ENCODE results near the gene ADGRA1.
"Not testable (repeated sequence)": the region's sequence is repeated elsewhere in the genome, so short reads cannot be mapped to it uniquely, and the experiment has no call there.

The ADGRA1 gene, protein sequence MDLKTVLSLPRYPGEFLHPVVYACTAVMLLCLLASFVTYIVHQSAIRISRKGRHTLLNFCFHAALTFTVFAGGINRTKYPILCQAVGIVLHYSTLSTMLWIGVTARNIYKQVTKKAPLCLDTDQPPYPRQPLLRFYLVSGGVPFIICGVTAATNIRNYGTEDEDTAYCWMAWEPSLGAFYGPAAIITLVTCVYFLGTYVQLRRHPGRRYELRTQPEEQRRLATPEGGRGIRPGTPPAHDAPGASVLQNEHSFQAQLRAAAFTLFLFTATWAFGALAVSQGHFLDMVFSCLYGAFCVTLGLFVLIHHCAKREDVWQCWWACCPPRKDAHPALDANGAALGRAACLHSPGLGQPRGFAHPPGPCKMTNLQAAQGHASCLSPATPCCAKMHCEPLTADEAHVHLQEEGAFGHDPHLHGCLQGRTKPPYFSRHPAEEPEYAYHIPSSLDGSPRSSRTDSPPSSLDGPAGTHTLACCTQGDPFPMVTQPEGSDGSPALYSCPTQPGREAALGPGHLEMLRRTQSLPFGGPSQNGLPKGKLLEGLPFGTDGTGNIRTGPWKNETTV

DNA sequence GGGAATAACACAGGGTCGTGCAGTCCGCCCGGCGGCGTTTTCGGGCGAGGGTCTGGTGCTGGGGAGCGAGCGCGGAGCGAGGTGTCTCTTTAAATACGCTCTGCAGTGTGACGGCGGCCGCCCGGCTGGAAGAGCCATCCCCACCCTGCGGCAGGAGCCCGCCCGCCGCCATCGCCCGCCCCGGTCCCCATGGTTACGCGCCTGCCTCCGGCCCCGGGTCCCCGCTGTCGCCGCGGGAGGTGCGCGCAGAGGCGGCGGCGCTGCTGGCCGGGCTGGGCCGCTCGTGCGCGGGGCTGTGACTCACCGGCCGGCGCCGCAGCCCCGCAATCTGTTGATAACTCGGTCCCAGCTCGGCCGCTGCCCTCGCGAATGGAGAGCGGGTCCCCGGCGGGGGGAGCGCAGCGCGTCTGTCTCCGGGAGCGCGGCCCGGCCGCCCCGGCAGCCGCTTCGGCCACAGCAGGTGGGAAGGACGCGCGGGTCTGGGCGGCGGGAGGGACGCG is at the start of gene ADGRA1:
Gene ADGRA1 (plus strand): TSS at position 246 of the 500 bp plus-strand sequence. CDS start 986 bp downstream, outside the sequence.
- no peak for DNase-seq (ENCODE audit: low read depth, low spot score)

DNA sequence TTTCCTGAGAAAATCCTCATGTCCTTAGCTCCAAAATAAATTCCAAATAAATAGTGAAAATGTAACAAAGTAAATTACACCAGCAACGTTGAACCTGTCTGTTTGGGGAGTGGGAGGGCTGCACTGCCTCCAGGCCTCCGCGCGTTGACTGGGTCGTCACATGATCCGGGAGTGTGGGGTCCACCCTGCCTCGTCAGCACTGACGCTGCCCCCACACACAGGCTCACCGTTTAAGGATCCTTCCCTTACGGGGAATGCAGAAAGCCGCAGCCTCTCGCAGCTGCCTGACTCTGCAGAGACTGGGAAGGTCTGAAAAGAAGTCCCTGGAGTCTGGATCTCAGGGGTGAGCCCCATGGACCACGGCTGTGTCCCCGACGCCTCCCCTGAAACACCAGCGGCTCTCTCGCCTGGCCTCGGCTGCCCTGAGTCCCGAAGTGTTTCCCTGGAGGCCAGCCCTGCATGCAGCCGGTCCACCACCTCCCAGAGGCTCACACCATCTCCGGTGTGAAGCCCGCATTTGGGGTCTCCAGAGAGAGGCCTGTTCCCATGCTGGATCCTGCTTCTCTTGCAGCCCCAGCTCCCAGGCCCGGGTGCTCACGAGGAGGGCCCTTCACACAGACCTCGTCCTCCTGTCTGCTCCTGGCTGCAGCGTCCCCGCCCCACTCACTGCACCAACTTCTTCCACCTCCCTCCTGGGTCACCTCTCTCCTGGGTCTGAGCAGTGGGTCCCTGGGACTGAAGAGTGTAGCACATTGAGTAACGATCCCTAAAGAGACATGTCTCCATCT is 49.5 kb upstream of the ADGRA1 start:
- no peak for DNase-seq (ENCODE audit: low read depth, low spot score)

DNA sequence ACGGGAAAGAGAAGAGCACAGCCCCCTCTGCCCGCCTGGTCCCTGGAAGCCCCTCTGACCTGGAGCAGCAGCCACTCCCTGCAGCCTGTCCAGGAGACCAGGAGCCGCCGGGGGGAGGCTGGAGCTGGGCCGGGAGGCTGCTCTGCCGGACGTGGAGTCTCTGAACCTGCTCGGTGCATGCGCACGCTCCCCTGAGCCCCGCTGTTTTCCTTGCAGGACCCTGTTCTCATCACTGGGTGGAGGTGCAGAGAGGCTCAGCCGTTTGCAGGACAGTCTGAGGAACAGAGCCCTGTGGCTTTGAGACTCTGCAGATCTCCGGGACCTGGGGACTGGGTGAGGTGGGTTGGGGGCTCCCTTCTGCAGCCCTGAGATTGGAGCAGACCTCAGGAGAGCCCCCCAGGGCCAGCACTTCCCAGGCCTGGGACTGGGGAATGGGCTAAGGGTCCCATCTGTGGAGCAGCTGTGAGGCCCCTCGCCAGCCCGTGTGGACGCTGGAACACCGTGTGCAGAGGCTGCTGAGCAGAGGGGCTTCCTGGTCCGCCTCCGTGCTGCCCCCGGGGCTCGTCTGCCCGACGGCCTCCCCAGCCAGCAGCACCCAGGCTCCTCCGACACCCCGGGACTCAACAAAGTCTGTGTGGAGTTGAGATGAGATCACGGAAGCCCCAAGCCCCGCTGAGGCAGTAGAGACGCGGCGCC is 48.5 kb upstream of the ADGRA1 start:
- no peak for DNase-seq (ENCODE audit: low read depth, low spot score)

DNA sequence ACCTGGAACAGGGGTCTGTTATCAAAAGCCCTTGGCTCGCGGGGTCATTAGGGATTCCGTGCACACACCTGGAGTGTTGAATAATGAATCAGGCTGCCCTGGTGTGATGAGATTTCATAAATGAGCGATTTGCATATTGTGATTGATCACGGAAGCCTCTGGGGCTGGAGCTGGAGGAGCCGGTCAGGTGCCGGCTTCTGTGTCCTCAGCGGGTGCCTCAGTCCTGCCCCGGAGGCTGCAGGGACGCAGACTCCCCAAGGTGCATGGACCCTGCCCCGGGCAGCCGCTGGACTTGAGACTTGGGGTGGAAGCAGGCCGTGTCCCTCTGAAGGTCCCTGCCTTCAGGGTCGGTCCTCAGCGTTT is 47.9 kb upstream of the ADGRA1 start:
- DNase-seq (ENCODE audit: low read depth, low spot score): no peak

DNA sequence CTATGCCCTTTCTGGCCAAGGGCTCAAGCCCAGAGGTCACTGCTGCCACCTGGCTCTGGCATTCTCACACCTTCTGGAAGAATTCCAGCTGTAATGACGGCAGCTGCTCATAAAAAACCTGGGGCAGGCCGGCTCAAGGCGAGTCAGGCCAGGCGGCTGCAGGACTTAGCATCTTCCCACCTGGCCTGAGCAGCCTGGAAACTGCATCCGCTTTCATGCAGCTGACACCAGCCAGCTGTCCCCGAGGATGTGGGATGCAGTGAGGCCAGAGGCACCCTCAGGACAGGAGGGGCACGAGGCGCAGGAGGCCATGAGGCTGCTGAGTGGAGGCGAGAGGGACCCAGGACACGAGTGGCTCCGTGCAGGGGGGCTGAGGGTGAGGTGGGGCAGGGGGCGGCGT is 47.5 kb upstream of the ADGRA1 start:
- no peak for DNase-seq (ENCODE audit: low read depth, low spot score)

DNA sequence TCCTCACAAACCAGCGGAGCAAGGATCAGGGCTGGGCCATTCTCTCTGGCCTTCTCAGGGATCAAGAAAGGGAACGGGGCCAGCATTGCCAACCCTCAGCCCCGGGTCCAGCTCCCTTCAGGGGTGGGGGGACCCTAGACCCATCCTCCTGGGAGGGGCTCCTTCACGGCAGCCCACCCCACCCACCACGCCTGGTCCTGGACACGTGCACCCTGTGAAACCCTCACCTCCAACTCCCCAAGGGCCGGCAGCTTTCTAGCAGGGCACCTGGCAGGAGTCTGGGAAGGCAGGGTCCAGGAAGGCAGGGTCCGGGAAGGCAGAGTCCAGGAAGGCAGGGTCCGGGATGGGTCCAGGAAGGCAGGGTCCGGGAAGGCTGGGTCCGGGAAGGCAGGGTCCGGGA is 46.6 kb upstream of the ADGRA1 start:
- DNase-seq (ENCODE audit: low read depth, low spot score): no peak

DNA sequence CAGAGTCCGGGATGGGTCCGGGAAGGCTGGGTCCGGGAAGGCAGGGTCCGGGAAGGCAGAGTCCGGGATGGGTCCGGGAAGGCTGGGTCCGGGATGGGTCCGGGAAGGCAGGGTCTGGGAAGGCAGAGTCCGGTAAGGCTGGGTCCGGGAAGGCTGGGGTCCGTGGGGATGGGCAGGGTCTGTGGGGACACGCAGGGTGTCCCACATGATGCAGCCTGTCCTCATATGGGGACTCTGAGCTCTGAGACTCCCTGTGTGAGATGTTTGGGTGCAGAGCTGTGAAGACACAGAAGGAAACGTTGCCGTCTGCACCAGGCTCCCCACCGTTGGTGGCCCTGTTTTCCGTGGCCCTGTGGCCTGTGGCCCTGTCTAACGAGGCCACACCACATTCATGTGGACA is 45.7 kb upstream of the ADGRA1 start:
- DNase-seq (ENCODE audit: low read depth, low spot score): no peak

DNA sequence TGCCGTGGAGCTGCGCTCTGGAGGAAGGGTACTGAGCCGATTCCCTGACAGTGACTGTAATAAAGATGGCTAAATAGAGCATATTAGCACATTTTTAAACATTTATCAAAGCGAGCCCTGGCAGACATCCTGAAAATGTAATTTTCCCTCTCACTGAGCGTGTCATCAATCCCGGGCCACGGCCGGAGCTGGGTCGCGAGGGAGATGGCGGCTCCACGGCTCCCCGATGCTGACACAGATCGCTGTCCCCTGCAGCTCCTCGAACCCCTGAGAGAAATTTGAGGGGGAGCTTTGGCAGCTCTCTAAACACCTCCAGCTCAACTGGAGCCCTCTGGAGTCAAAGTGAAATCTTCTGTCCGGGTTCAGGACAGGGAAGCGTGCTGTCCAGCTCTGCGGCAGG is 44.9 kb upstream of the ADGRA1 start:
- DNase-seq (ENCODE audit: low read depth, low spot score): no peak

DNA sequence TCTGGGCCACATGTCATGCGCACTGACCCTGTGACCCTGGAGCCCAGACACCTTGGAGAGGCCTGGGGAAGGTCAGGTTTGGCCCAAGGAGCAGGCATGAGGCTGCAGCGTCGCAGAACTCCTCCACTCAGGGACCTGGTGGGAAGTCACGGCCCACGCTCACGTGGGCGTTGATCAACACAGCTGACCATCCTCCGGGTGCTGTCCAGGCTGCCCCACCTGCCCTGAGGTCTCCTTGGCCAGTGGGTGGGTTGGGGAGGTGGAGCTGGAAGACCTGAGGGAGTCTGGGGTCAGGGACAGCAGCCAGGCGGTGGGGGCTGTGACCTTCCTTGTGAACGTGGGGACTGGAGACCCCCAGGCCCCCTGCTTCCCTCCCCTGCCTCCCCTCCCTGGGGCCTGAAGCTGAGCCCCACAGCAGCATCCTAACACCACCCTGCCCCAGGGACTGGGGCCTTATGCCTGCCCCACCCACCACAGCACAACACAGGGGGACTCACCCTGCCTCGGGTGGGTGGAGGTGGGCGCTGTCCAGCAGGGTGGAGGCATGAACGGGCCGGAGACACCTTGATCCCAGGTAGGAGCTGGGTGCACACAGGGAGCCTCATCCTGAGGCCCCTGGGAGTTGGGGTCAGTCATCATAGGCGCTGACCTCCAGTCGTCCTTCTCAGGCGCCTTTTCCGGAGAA is 44.0 kb upstream of the ADGRA1 start:
- DNase-seq (ENCODE audit: low read depth, low spot score): no peak

DNA sequence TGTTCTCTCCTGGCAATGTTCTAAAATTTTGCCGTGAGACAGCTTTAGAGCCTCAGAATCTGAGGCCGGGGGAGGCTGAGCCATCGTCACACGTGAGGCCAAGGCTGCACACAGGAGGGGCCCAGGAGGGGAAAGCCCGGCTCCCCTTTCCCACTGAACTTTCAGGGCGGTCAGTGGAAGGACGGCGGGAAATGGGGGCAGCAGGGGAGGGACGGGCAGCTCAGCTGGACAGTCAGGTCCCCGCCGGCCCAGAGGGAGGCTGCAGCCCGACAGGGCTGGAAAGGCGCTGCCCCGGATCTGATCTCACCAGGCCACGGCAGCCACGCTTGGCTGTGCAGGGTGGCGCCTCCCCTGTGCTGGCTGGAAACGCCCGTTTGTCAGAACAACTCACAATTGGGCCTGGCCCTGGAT is 43.3 kb upstream of the ADGRA1 start:
- no peak for DNase-seq (ENCODE audit: low read depth, low spot score)

DNA sequence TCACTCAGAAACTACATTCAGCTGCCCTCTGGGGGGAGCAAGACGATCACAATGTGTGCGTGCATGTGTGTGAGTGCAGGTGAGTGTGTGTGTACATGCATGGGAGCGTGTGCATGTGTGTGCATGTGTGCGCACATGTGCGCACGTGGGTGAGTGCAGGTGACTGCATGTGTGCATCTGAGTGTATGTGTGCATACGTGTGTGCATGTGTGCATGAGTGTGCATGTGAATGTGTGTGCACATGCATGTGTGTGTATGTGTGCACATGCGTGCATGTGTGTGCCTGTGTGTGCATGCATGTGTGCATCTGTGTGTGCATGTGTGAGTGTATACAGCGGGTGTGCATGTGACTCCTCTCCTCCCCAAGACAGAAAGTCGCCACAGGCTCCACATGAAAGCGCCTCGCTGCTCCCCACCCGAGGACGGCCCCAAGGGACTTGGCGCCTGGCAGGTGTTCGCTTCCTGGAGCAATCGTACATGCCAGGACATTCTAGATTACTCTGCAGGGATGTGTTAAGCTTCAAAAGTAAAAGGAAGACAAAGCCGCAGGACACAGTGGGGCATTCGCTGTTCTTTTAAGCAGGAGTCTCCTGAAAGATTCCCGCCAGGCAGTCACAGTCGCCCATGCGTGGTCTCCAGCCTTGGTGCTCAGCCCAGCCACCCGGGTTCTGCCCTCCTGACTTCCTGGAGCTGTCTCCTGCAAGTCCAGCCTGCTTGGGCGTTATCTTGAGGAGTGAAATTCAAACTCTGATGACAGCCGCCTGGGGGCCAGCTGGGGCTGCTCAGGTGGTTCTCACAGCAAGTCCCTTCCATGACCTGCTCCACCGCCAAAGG is 42.0 kb upstream of the ADGRA1 start:
- DNase-seq (ENCODE audit: low read depth, low spot score): no peak

DNA sequence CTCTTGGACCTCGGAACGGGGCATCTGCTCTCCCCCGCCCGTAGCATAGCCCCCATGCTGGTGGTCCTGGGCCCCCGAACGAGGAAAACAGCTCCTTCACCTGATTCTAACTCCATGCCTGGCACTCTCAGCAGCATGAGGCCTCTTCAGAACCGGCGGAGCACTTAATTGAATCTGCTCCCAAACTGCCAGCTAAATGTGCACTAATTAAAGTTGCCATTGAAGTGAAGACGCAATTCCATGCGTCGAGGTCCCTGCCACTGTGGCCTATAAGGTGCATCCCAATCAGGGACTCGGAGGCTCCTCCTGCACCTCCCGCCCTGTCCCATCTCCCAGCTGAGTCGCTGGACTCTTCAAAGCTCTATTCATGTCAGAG is 41.3 kb upstream of the ADGRA1 start:
- DNase-seq (ENCODE audit: low read depth, low spot score): no peak

DNA sequence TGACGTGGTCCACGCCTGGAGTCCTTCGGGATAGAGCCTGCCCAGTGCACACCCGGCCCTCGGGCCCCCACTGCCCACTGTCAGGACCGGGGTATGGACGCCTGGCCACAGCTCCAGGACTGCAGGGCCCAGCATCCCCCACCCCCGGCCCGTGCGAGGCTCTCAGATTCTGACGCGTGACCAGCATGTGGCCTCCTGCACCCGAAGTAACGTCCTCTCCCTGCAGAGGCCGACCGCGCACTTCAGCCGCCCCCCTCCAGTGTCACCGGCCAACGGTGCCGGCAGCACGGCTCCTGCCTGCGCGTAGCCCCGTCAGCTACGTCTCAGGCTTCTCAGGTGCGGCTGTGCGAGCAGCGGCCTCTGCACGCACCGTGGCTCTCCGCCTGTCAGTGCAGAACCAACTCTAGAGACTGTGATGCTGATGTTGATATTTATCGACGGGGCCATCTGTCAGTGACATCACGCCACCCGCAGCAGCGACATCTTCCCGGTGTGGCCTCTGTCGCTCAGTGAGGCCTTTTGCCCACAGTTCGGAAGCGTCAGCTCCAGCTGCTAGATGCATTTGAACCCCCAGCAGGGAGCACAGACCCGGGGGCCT is 40.1 kb upstream of the ADGRA1 start:
- DNase-seq (ENCODE audit: low read depth, low spot score): no peak

DNA sequence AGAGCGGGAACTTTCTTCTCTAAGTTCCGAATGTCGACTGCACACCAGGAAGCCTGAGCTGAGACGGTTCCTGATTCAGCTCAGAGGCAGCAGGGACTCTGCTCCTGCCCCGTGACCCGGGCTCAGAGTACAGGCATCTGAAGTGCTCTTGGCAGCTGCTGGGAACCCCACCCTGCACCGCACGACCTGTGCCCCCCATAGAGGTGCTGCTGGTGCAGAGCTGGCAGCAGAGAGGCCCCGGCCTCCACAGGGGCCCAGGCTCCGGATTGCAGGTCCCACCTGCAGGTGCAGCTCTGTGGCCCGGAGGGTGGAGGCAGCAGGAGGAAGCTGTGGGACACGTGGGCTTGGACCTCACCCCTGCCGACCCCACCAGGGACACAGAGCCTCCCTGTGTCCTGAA is 39.5 kb upstream of the ADGRA1 start:
- DNase-seq (ENCODE audit: low read depth, low spot score): no peak

DNA sequence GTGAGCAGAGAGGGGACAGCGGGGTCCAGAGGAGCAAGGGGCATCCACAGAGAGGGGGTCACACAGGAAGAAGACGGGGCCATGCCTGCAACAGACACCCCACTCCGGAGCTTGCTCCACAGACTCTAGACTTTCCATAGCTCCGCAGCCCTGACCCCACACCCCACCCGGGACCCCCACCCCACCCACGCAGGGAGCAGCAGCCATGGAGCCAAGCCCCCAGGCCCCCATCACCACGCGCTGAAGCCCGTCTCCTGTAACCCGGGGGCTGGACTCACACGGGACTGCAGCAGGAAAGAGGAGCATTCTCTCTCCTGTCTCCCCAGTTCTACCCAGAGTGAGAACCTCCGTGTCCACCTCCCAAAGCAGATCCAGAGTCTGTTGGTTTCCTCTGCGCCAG is 38.8 kb upstream of the ADGRA1 start:
- DNase-seq (ENCODE audit: low read depth, low spot score): no peak

DNA sequence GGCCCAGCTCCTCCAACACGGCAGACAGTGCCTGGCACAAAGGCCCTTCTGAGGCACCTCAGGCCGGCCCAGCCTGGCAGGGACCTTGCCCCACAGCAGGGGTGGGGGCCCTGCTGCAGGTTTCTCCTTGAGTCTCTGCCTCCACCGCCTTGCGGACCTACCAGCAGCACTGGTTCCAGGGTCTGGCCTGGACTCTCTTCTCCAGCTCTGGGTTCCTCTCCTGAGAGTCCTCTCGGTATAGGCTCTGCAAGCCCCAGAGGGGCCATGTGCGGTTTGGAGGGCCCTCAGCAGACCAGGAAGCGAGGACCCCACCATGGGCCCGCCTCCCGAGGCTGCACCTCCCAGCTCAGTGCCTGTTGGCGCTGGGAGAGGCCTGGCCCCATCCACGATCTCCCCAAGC is 38.1 kb upstream of the ADGRA1 start:
- no peak for DNase-seq (ENCODE audit: low read depth, low spot score)

DNA sequence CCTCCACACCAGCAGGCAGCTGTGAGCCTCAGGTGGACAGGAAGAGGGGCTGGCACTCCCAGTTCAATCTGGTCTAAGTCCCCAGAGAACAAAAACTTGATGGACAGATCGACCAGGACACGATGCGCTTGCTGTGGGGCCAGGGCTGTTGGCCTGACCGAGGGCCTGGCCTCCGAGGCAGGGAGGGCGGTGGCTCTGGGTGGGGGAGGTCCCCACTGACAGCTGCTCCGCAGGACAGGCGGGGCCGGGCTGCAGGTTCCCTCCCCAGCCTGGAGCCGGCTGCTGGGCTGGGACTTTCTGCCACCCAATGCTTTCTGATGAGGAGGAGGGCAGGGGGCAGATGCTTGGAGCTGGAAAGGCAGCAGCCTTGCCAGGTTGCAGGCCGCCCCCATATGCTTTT is 37.4 kb upstream of the ADGRA1 start:
- no peak for DNase-seq (ENCODE audit: low read depth, low spot score)

DNA sequence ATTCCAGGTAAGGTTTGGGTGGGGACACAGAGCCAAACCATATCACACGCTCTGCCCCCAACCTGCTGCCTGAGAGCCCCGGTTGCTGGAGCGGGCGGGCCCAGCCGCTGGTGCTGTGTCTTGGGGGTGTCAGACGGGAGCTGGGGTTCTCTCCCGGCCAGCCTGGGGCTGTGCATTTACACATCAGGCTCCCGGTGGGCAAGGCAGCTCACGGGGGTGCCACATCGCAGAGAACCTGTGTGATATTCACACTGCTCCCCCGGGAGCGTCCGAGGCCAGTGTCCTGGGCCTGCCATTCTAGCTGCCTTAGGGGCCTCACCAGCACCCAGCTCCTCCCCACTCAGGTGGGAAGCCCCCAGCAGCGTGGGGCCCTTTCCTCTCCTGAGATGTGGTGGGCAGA is 35.6 kb upstream of the ADGRA1 start:
- DNase-seq (ENCODE audit: low read depth, low spot score): no peak

DNA sequence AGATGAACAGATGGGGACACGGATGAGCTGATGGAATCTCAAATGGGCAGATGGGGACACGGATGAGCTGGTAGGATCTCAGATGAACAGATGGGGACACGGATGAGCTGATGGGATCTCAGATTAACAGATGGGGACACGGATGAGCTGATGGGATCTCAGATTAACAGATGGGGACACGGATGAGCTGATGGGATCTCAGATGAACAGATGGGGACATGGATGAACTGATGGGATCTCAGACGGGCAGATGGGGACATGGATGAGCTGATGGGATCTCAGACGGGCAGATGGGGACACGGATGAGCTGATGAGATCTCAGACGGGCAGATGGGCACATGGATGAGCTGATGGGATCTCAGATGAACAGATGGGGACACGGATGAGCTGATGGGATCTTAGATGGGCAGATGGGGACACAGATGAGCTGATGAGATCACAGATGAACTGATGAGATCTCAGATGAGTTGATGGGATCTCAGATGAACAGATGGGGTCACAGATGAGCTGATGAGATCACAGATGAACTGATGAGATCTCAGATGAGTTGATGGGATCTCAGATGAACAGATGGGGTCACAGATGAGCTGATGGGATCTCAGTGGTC is 34.1 kb upstream of the ADGRA1 start:
- not testable (repeated sequence) for DNase-seq (ENCODE audit: low read depth, low spot score)

DNA sequence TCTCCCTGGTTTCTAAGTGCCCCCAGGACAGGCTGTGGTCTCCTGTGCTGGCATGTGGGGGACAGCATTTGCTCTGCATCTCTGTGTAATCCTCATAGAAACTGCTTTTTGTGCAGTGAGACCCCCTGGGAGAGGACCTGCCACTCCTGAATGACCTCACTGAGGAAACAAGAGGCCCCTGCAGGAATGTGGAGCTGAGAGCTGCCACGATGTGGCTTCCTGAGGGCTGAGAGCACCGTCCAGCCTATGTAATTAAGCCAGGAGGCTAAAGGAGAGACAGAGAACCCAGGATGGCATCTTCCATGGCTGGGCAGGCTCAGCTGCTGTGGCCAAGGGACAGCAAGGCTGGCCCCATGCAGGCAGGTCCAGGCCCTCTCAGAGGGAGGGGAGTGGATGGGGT is 32.3 kb upstream of the ADGRA1 start:
- no peak for DNase-seq (ENCODE audit: low read depth, low spot score)

All from activated CD4-positive, CD25-positive, alpha-beta regulatory T cell treated with anti-CD3 and anti-CD28 coated beads, Interleukin-2, amount 50 U/mL, for 16 hours (primary cell).